K562 (cell line): ENCODE data around the gene TTYH2.

Source experiments
- CTCF ChIP-seq, 3 experiments: IDR thresholded peaks in 2 of 3; conservative IDR thresholded peaks in 1 of 3; 2 replicates each; pipeline ENCODE4 v1.5.1; 2011 to 2012; ENCODE audit warnings: low read length in 3 of 3, mild to moderate bottlenecking in 3 of 3, control low read depth in 2 of 3, improper control_type of control experiment in 1 of 3, inconsistent platforms in 1 of 3, low read depth in 1 of 3, mixed read lengths in 1 of 3, moderate library complexity in 1 of 3; ENCODE audit not compliant: insufficient read depth in 2 of 3
- DIDO1 ChIP-seq: fragments of 450-650 bp; IDR thresholded peaks from 2 replicates; pipeline ENCODE4 v1.6.1; 2016; ENCODE audit warnings: low read depth, missing biosample characterization, missing genetic modification characterization
- EZH2 ChIP-seq: IDR thresholded peaks from 2 replicates; pipeline ENCODE4 v1.6.1; 2012; ENCODE audit warnings: low read depth, mild to moderate bottlenecking, inconsistent platforms, low read length, borderline replicate concordance
- FOXK1 ChIP-seq: sonication (generic); formaldehyde crosslinking; IDR thresholded peaks from 2 replicates; pipeline ENCODE4 v1.8.0; 2022; ENCODE audit warnings: missing genetic modification reagents, mild to moderate bottlenecking, borderline replicate concordance
- ILF3 ChIP-seq: fragments of 450-650 bp; IDR thresholded peaks from 2 replicates; pipeline ENCODE4 v1.6.1; 2018; ENCODE audit warnings: antibody characterized with exemption, mild to moderate bottlenecking, moderate library complexity, borderline replicate concordance
- NFATC3 ChIP-seq: fragments of 450-650 bp; IDR thresholded peaks from 2 replicates; pipeline ENCODE4 v1.6.1; 2017; ENCODE audit warnings: mild to moderate bottlenecking
- POLR2A ChIP-seq: fragments of 450-650 bp; conservative IDR thresholded peaks from 2 replicates; pipeline ENCODE4 v1.6.1; 2016
- POLR3A ChIP-seq: IDR thresholded peaks from 2 replicates; pipeline ENCODE4 v1.6.1; 2011; ENCODE audit warnings: borderline replicate concordance, mild to moderate bottlenecking, moderate library complexity; ENCODE audit not compliant: insufficient read length, insufficient read depth; ENCODE audit errors: extremely low read depth
- RBM34 ChIP-seq: fragments of 200-400 bp; formaldehyde crosslinking; IDR thresholded peaks from 2 replicates; pipeline ENCODE4 v1.6.1; 2018; ENCODE audit warnings: low read length, borderline replicate concordance; ENCODE audit not compliant: insufficient read depth
- SPI1 ChIP-seq: IDR thresholded peaks from 2 replicates; pipeline ENCODE4 v1.6.1; 2011; ENCODE audit warnings: low read depth, low read length, control low read depth, borderline replicate concordance
- TGIF2 ChIP-seq: sonication (generic); formaldehyde crosslinking; IDR thresholded peaks from 2 replicates; pipeline ENCODE4 v1.8.1; 2022; ENCODE audit warnings: mild to moderate bottlenecking, missing genetic modification reagents, moderate library complexity
- THAP12 ChIP-seq: fragments of 250-450 bp; sonication (Bioruptor Pico); IDR thresholded peaks from 2 replicates; pipeline ENCODE4 v1.9.0; 2021; ENCODE audit warnings: mild to moderate bottlenecking, inconsistent platforms
- XRCC3 ChIP-seq: fragments of 450-650 bp; IDR thresholded peaks from 2 replicates; pipeline ENCODE4 v1.6.1; 2017; ENCODE audit warnings: mild to moderate bottlenecking, moderate library complexity
- ZSCAN29 ChIP-seq: fragments of 450-650 bp; IDR thresholded peaks from 2 replicates; pipeline ENCODE4 v1.6.1; 2017

GRCh38 chr17:74214484-74215341 is 1.3 kb downstream of the TTYH2 start:
- TF ChIP-seq CTCF (IDR thresholded peaks at IDR 0.05 in 2 of 3, conservative IDR thresholded peaks at IDR 0.05 in 1 of 3; ENCODE audit: insufficient read depth in 2 of 3, low read depth in 1 of 3, low read length in 3 of 3) (no peak), POLR2A (no peak), THAP12 (CRISPR knock-in tag) (no peak), TGIF2 (CRISPR knock-in tag) (no peak), RBM34 (no peak), ZSCAN29 (no peak), FOXK1 (CRISPR knock-in tag) (no peak), NFATC3 (no peak), POLR3A (no peak), SPI1 (no peak), DIDO1 (no peak), ILF3 (no peak), EZH2 (no peak), XRCC3 (no peak)
